ENCODE measurements around the gene IL17D.

IL17D gene

DNA sequence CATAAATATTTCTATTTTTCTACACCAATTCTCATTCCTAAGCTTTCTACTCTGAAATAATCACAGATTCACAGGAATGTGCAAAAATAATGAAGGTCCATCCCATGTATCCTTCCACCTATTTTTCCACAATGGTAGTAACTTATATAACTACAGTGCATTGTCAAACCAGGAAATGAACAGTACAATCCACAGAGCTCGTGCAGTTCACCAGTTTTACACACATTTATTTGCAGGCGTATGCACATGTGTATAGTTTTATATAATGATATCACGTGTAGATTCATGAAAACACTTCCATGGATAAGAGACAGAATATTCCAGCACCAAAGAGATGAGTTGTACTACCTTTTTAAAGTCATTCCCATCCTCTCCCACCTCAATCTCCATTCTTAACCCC is 57.4 kb downstream of the IL17D start:
- in situ Hi-C loops (cut with HindIII; ENCODE audit: low pct_ligation_motif_present, low pct_unique_long_range_greater_than_20kb, low sequenced_read_pairs): no loop called here

DNA sequence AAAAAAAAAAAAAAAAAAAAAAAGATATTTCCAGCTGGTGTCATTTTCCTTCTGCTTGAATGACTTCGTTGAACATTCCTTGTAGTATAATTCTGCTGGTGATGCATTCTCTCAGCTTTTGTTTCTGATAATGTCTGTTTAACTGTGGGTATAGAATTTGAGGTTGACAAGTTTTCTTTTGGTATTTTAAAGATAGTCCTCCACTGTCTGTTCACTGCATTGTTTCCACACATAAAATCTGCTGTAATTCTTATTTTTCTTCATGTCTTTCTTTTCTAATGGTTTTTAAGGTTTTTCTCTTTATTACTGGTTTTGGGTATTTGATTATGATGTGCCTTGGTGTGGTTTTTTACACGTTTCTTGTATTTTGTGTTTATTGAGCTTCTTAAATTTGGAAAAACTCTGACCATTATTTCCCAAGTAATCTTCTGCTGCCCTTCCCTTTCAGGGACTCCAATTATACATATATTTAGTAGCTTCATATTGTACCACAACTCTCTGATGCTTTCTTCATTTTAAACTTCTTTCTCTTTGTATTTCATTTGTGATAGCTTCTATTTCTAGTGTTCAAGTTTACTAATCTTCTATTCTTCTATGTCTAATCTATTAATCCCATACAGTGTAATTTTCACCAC is 63.9 kb downstream of the IL17D start:
- in situ Hi-C loops (cut with HindIII; ENCODE audit: low pct_ligation_motif_present, low pct_unique_long_range_greater_than_20kb, low sequenced_read_pairs): no loop called here
- DNase-seq: no peak

More for the DNA sequence above, 57.4 kb downstream of the IL17D start:
- no peak for DNase-seq

GRCh38 chr13:20769091-20769490 is 65.6 kb downstream of the IL17D start:
- DNase-seq: no peak
- in situ Hi-C loops (cut with HindIII; ENCODE audit: low pct_ligation_motif_present, low pct_unique_long_range_greater_than_20kb, low sequenced_read_pairs): no loop called here

GRCh38 chr13:20769834-20770233 is 66.3 kb downstream of the IL17D start:
- in situ Hi-C loops (cut with HindIII; ENCODE audit: low pct_ligation_motif_present, low pct_unique_long_range_greater_than_20kb, low sequenced_read_pairs): no loop called here
- DNase-seq: no peak

Data from ACHN (cell line).